Osteoblast (primary cell): ENCODE data around the gene SCUBE3. TPM values are rescaled to one million over a fixed set of nuclear protein-coding genes. Genes with fewer than 3 reads are reported as not detected.

ENCODE experiments used
- DNase-seq: peaks from one replicate; pipeline ENCODE4 v3.0.0; 2011; ENCODE audit warnings: low spot score, mixed read lengths; ENCODE audit not compliant: insufficient read length; ENCODE audit errors: missing footprints
- H2AFZ ChIP-seq: 2 replicates; pipeline ENCODE4 v1.6.0; 2011; ENCODE audit warnings: mild to moderate bottlenecking, low read length
- H3K27ac ChIP-seq: 2 replicates; pipeline ENCODE4 v1.5.1; 2011; ENCODE audit warnings: mild to moderate bottlenecking, low read depth, low read length, moderate library complexity
- H3K27me3 ChIP-seq: 2 replicates; pipeline ENCODE4 v1.6.0; 2012; ENCODE audit warnings: mild to moderate bottlenecking, control low read depth, inconsistent platforms, low read length, moderate library complexity; ENCODE audit not compliant: insufficient read depth
- H3K36me3 ChIP-seq: 2 replicates; pipeline ENCODE4 v1.5.1; 2011; ENCODE audit warnings: mild to moderate bottlenecking, low read length, control low read depth, moderate library complexity; ENCODE audit not compliant: insufficient read depth
- H3K4me1 ChIP-seq: 2 replicates; pipeline ENCODE4 v1.5.1; 2011; ENCODE audit warnings: mild to moderate bottlenecking, low read length, control low read depth, moderate library complexity; ENCODE audit not compliant: insufficient read depth
- H3K4me2 ChIP-seq: 2 replicates; pipeline ENCODE4 v1.6.0; 2011; ENCODE audit warnings: mild to moderate bottlenecking, low read length; ENCODE audit not compliant: insufficient read depth
- H3K4me3 ChIP-seq: fragments of 200-600 bp; sonication (generic); 3 replicates; pipeline ENCODE4 v1.5.1; 2012; ENCODE audit warnings: mild to moderate bottlenecking, low read length, inconsistent platforms; ENCODE audit not compliant: insufficient read depth
- H3K79me2 ChIP-seq: 2 replicates; pipeline ENCODE4 v1.6.0; 2012; ENCODE audit warnings: mild to moderate bottlenecking, low read length, control low read depth, inconsistent platforms; ENCODE audit not compliant: insufficient read depth
- H3K9me3 ChIP-seq: 2 replicates; pipeline ENCODE4 v1.5.1; 2011; ENCODE audit warnings: low read depth, low read length, control low read depth
- H4K20me1 ChIP-seq: 2 replicates; pipeline ENCODE4 v1.6.0; 2012; ENCODE audit warnings: mild to moderate bottlenecking, low read length, control low read depth; ENCODE audit not compliant: insufficient read depth
- CTCF ChIP-seq: IDR thresholded peaks from 2 replicates; pipeline ENCODE4 v1.5.1; 2011; ENCODE audit warnings: mild to moderate bottlenecking, low read depth, low read length, moderate library complexity; ENCODE audit errors: extremely low read depth
- total RNA-seq: library from RNA; depleted of rRNA; stranded (reverse); fragments of >200 nt; gene quantifications from 2 replicates; pipeline ENCODE4 v1.2.3, GENCODE V29; 2012

SCUBE3 gene
- total RNA-seq, 1 donor: 30.4 TPM

- Histone ChIP-seq H3K27ac (no peak overlapping the region), H2AFZ (no peak overlapping the region), H3K79me2 (peaks cover 98% of the 10 kb centered on the region), H3K9me3 (no peaks in the 10 kb centered on the region), H3K4me3 (no peak overlapping the region), H3K27me3 (no peaks in the 10 kb centered on the region), H3K36me3 (peaks cover 80% of the 10 kb centered on the region), H3K4me2 (peak overlapping the region; percentile 82), H4K20me1 (peaks cover 84% of the 10 kb centered on the region), H3K4me1 (peaks cover 77% of the 10 kb centered on the region)
- DNase-seq: no peak
- no peak for TF ChIP-seq CTCF
Measured at GRCh38 chr6:35220711-35221110, 7.0 kb downstream of the SCUBE3 start.

- Histone ChIP-seq H3K79me2 (peaks cover 95% of the 10 kb centered on the region), H3K27ac (no peak overlapping the region), H3K4me1 (peaks cover 65% of the 10 kb centered on the region), H3K4me2 (no peak overlapping the region), H4K20me1 (peaks cover 89% of the 10 kb centered on the region), H3K27me3 (no peaks in the 10 kb centered on the region), H3K36me3 (peaks cover 92% of the 10 kb centered on the region), H3K4me3 (no peak overlapping the region), H3K9me3 (no peaks in the 10 kb centered on the region), H2AFZ (no peak overlapping the region)
- DNase-seq: no peak
- no peak for TF ChIP-seq CTCF
Measured at GRCh38 chr6:35223396-35223795, 9.6 kb downstream of the SCUBE3 start.

GRCh38 chr6:35224720-35225119, 11.0 kb downstream of the SCUBE3 start:
- Histone ChIP-seq H3K27me3 (no peaks in the 10 kb centered on the region), H3K4me2 (no peak overlapping the region), H3K4me3 (no peak overlapping the region), H3K27ac (no peak overlapping the region), H3K4me1 (peaks cover 59% of the 10 kb centered on the region), H3K79me2 (peaks cover 94% of the 10 kb centered on the region), H2AFZ (no peak overlapping the region), H3K9me3 (no peaks in the 10 kb centered on the region), H4K20me1 (peaks cover 84% of the 10 kb centered on the region), H3K36me3 (peaks cover 94% of the 10 kb centered on the region)
- DNase-seq: no peak
- no peak for TF ChIP-seq CTCF

- Histone ChIP-seq H3K36me3 (peaks cover 94% of the 10 kb centered on the region), H3K4me1 (peaks cover 56% of the 10 kb centered on the region), H3K4me3 (no peak overlapping the region), H3K27ac (no peak overlapping the region), H3K27me3 (no peaks in the 10 kb centered on the region), H3K4me2 (no peak overlapping the region), H4K20me1 (peaks cover 60% of the 10 kb centered on the region), H3K79me2 (peaks cover 93% of the 10 kb centered on the region), H2AFZ (no peak overlapping the region), H3K9me3 (no peaks in the 10 kb centered on the region)
- no peak for DNase-seq
- no peak for TF ChIP-seq CTCF
Measured at GRCh38 chr6:35228481-35228880, 14.7 kb downstream of the SCUBE3 start.
